Peyer's patch (tissue), 4 donors: ENCODE results near the gene TANC2. TPM values are rescaled to one million over a fixed set of nuclear protein-coding genes. Genes with fewer than 3 reads are reported as not detected.

Experiments used
- DNase-seq, 3 donors: peaks; one replicate each; pipeline ENCODE4 v3.0.0-alpha.2; 2017 to 2019
- H3K27ac ChIP-seq, 4 donors: fragments of 200-600 bp; sonication (generic); one replicate each; pipeline ENCODE4 v1.5.1; 2016 to 2019
- H3K27me3 ChIP-seq, 2 donors: fragments of 200-600 bp; sonication (generic); one replicate each; pipeline ENCODE4 v1.5.1; 2019
- H3K36me3 ChIP-seq, 3 donors: fragments of 200-600 bp; sonication (generic); one replicate each; pipeline ENCODE4 v1.5.1; 2016 to 2019
- H3K4me1 ChIP-seq, 4 donors: fragments of 200-600 bp; sonication (generic); one replicate each; pipeline ENCODE4 v1.5.1; 2016 to 2019
- H3K4me3 ChIP-seq, 4 donors: fragments of 200-600 bp; sonication (generic); 1 replicate in 3 of 4; 2 replicates in 1 of 4; pipeline ENCODE4 v1.5.1; 2016 to 2019; ENCODE audit warnings: mild to moderate bottlenecking in 1 of 4
- H3K9me3 ChIP-seq, 4 donors: fragments of 200-600 bp; sonication (generic); one replicate each; pipeline ENCODE4 v1.5.1; 2016 to 2019; ENCODE audit warnings: mild to moderate bottlenecking in 1 of 4
- CTCF ChIP-seq, 6 experiments: fragments of 450-650 bp in 4 of 6; fragments of 200-600 bp in 2 of 6; sonication (generic) in 1 of 6; IDR thresholded peaks; one replicate each; pipeline ENCODE4 v1.5.1; 2017 to 2019; ENCODE audit warnings: antibody characterized with exemption in 6 of 6, mild to moderate bottlenecking in 3 of 6, moderate library complexity in 1 of 6
- POLR2A ChIP-seq, 2 donors: fragments of 450-650 bp; IDR thresholded peaks; one replicate each; pipeline ENCODE4 v1.5.1; 2017; ENCODE audit warnings: antibody characterized with exemption in 2 of 2, mild to moderate bottlenecking in 2 of 2, moderate library complexity in 2 of 2
- total RNA-seq, 4 donors: library from RNA; depleted of rRNA; stranded (reverse); fragments of >200 nt; gene quantifications; one replicate each; pipeline ENCODE4 v1.1.0, GENCODE V29; 2016

Gene TANC2
- total RNA-seq, 4 donors from 2014 or later, result 3.2 to 21.5 (median 7.8) TPM

- H3K27me3 ChIP-seq, result no peaks in the 10 kb centered on the region
- H3K27ac ChIP-seq, result no peak overlapping the region
- H3K9me3 ChIP-seq, result no peaks in the 10 kb centered on the region
- no peak for DNase-seq
- no peak for TF ChIP-seq POLR2A (IDR thresholded peaks at IDR 0.05)
- no peak for TF ChIP-seq CTCF (IDR thresholded peaks at IDR 0.05)
- H3K36me3 ChIP-seq, result no peaks in the 10 kb centered on the region
- H3K4me1 ChIP-seq, result no peaks in the 10 kb centered on the region
- no peak overlapping the region for H3K4me3 ChIP-seq
These were observed 42.5 kb upstream of the TANC2 start for GRCh38 chr17:62923258-62924150.

- Histone ChIP-seq H3K9me3 (no peaks in the 10 kb centered on the region), H3K4me1 (no peaks in the 10 kb centered on the region), H3K4me3 (no peak overlapping the region), H3K27me3 (no peaks in the 10 kb centered on the region), H3K36me3 (no peaks in the 10 kb centered on the region), H3K27ac (no peak overlapping the region)
- DNase-seq, result no peak
- TF ChIP-seq CTCF (IDR thresholded peaks at IDR 0.05), result no peak
- no peak for TF ChIP-seq POLR2A (IDR thresholded peaks at IDR 0.05)
These were observed 40.7 kb upstream of the TANC2 start for GRCh38 chr17:62925267-62925836.

GRCh38 chr17:62927083-62927482, 39.0 kb upstream of the TANC2 start:
- no peaks in the 10 kb centered on the region for H3K4me1 ChIP-seq
- no peaks in the 10 kb centered on the region for H3K36me3 ChIP-seq
- no peak for TF ChIP-seq CTCF (IDR thresholded peaks at IDR 0.05)
- TF ChIP-seq POLR2A (IDR thresholded peaks at IDR 0.05), result no peak
- H3K4me3 ChIP-seq, result no peak overlapping the region
- H3K9me3 ChIP-seq, result no peaks in the 10 kb centered on the region
- H3K27me3 ChIP-seq, result no peaks in the 10 kb centered on the region
- no peak for DNase-seq
- no peak overlapping the region for H3K27ac ChIP-seq

GRCh38 chr17:62929320-62929719, 36.7 kb upstream of the TANC2 start:
- TF ChIP-seq CTCF (IDR thresholded peaks at IDR 0.05) (no peak), POLR2A (IDR thresholded peaks at IDR 0.05) (no peak)
- H3K27me3 ChIP-seq, result no peaks in the 10 kb centered on the region
- no peak overlapping the region for H3K4me3 ChIP-seq
- H3K36me3 ChIP-seq, result no peaks in the 10 kb centered on the region
- H3K27ac ChIP-seq, result no peak overlapping the region
- DNase-seq, result no peak
- no peaks in the 10 kb centered on the region for H3K4me1 ChIP-seq
- no peaks in the 10 kb centered on the region for H3K9me3 ChIP-seq

GRCh38 chr17:62931101-62931500, 34.9 kb upstream of the TANC2 start:
- no peaks in the 10 kb centered on the region for H3K27me3 ChIP-seq
- no peaks in the 10 kb centered on the region for H3K36me3 ChIP-seq
- H3K4me1 ChIP-seq, result no peaks in the 10 kb centered on the region
- TF ChIP-seq CTCF (IDR thresholded peaks at IDR 0.05) (no peak), POLR2A (IDR thresholded peaks at IDR 0.05) (no peak)
- no peaks in the 10 kb centered on the region for H3K9me3 ChIP-seq
- no peak overlapping the region for H3K4me3 ChIP-seq
- no peak overlapping the region for H3K27ac ChIP-seq
- no peak for DNase-seq
